Measurements from ENCODE around the gene GCGR.

DNA sequence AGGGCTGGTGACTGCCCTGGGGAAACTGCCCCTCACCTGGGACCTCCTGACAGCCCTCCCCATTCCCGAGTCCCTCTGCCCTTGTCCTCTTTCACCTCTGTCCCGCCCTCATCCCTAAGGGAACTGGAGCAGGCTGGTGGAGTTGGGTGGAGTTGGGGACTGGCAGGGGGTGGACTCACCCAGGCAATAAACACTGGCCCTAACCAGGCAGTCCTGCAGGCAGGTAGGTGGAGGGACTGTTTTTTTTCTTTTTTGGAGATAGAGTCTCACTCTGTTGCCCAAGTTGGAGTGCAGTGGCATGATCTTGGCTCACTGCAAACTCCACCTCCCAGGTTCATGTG lies 11.7 kb downstream of the GCGR start:
- TF ChIP-seq TAF1 (IDR thresholded peaks at IDR 0.05; ENCODE audit: borderline replicate concordance, low read depth, low read length) (no peak), POLR2A (IDR thresholded peaks at IDR 0.05; ENCODE audit: low read depth, low read length) (no peak), POLR2AphosphoS5 (IDR thresholded peaks at IDR 0.05; ENCODE audit: low read depth, low read length) (no peak)

Data from GM12892 (cell line).